Stimulated activated CD4-positive, alpha-beta T cell treated with anti-CD3 and anti-CD28 coated beads, Interleukin-1b, Interleukin-23, amount 100 ng/mL, for 24 hours (primary cell): Measurements from ENCODE around the gene DPP6.

Source experiments
- DNase-seq, 4 experiments: peaks; one replicate each; pipeline ENCODE4 v3.0.0-alpha.2; 2020; ENCODE audit warnings: low read depth in 4 of 4, low spot score in 1 of 4

DPP6 gene

DNA sequence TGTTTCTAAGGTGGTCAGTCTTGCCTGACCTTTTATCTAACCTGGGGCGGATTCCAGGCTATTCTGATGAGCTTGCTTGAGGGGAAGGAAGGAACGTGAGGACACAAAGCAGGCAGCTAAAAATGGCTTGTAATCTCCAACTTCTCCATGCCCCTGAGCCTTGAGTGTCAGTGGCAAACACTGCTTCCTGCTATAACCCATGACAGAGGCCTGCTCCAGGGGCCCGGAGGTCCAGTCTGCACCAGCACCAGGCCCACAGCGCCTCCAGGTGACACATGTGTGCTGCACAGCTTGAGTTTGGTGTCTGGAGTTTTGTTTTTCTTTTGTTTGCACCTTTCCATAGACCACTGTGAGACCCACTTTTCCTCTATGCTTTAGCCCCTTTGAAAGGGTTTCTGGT lies 742.8 kb downstream of the DPP6 start:
- DNase-seq: no peak

DNA sequence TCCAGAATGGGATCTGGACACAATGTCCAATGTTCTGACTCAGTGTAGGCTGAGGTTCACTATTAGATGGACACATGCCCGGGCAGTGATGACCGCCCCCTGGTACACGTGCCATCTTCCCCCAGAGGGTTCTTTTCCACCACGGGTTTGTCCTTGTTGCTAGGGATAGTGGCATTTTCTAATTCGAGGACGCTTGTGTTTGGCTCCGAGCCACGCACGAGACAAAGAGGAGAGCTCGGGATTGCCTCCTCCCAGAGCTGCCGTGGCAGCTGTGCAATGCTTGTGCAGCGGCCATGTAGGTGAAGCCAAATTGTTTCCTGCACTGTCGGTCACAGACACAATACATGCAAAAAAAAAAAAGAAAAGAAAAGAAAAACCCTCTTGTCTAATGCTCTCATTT lies 743.2 kb downstream of the DPP6 start:
- DNase-seq: no peak

DNA sequence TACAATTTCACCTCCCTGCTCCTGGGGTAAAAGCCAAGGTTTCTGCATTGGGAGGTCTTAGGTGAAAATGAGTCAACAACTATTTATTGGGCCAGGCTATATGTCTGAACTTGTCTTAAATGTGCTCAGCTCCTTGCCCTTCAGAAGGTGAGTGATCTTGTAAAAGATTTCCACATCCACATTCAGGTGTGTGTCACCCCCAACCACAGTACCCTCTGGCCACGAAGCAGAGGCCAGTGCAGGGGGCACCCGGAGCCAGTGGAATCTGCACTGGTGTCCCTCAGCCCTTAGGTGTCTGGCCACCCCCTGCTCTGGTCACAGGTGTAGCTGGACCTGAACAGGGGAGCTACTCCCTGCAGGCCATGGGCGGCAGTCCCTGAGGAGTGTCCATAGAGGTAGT lies 752.3 kb downstream of the DPP6 start:
- no peak for DNase-seq

DNA sequence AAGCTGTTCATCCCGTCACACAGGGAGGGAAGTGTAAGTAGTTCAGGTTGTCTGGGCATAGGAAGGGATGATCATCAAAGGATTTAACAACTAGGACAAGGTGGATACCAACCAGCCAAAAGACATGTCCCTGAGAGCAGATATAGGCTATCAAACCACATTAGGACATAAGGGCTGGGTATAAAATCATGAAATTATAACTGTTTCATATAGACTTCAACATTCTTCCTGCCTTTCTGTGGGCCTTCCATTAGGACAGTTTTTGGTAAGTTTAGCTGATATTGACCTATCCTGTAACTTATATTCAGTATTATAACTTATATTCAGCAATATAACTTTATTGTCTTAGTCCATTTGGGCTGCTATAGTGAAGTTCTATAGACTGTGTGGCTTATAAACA lies 759.8 kb downstream of the DPP6 start:
- DNase-seq: no peak

DNA sequence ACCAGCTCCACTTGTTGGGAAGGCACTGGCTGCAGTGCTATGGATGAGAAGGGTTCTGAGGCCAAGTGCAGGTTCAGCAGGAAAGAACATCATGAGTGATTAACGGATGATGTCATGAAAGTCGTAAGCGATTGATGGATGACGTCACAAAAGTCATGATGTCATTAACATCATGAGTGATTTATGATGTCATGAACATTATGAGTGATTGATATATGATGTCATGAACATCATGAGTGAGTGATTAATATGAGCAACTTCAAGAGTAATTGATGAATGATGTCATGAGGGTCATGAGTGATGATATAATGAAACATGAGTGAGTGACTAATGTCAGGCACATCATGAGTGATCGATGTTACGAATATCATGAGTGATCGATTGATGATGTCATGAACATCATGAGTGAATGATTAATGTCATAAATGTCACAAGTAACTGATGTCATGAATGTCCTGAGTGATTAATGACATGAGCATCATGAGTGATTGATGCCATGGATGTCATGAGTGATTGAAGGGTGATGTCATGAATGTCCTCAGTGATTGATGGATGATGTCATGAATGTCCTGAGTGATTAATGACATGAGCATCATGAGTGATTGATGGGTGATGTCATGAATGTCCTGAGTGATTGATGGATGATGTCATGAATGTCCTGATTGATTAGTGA lies 765.2 kb downstream of the DPP6 start:
- DNase-seq: no peak

DNA sequence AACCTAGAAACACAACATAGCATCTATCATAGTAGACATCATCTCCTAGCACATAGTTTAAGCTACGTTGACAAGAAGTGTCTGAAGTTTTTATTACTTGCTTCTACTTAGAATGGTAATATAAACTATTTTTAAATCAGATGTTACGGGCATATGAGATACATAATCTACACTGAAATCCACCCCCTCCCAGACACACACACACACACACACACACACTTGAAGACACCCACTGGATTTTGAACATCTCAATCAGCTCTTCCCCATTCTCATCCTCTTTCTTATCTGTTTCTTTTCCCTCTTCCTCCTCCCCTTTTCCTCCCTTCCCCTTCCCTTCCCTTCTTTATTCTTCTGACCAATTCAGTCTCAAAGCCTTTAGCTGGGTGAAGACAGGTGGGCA lies 774.8 kb downstream of the DPP6 start:
- DNase-seq: no peak

DNA sequence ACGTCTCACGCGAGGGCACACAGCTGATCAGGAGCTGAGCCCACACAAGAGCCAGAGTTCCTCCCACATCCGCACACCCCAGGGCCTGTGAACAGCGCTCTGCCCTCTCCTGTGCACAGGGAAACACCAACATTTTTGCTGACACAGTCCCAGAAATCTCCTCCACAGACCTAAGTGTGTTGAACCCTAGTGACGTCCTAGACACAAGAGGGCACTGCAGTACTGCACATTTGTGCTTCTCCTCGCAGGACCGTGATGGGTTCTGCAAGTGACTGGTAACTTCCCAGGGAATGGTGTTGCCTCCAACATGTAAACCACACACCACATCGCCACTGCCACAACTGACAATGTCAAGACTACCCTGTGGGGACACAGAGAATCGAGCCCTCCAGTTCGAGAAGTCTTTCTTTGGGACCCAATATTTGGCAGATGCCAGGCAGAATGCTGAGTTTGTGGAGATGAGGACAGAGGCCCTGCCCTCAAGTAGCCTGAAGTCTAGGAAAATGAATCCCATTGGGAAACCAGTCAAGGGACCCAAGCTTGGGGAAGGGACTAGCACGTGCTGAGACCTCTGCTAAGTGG lies 780.5 kb downstream of the DPP6 start:
- no peak for DNase-seq

DNA sequence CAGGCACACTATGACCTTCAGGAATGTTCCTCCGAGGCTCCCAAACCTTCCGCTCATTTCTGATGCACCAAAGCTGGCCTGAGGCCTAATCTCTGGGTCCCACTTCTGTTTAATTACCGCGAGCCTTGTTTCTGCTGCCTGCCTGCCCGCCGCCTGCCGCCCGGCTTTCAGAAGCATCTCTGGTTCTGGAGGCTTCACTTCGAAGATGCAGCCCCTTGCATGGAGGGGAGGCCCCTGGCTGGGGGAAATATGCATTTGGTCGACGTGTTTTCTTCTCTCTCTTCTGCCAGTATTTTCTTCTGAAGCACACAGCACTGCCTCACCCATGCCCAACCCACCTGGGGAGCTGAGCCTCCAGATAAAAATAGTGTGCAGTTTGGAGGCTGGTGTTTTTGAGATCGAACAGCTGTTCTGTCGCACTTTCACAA lies 783.8 kb downstream of the DPP6 start:
- no peak for DNase-seq

DNA sequence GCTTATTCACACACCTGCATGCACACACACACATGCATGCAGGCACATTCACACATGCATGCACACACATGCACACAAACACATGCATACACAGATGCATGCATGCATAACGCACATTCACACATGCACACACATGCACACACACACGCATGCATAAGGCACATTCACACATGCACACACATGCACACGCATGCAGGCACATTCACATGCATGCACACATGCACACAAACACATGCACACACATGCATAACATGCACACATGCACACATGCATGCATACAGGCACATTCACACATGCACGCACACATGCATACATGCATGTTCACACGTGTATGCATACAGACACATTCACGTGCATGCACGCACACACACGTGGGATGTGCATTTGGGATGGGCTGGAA lies 784.9 kb downstream of the DPP6 start:
- no peak for DNase-seq

DNA sequence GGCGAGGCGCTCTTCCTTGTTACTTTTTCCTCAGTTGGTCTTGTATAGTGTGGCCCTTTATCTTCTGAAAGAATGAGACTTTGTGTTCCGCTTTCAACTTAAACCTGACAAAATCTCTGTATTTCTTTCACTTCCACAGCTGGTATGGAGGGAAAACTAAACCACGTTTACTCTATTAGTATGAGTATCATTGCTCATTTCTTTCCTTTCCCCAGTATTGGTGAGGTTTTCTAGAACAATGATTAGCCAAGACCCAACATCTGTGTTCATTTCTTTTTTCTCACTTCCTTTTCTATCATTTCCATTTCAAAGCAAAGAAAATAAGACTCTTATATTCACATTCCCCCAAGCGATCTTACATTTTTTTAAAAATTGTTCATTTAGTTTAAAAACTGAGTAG lies 785.4 kb downstream of the DPP6 start:
- DNase-seq: no peak

DNA sequence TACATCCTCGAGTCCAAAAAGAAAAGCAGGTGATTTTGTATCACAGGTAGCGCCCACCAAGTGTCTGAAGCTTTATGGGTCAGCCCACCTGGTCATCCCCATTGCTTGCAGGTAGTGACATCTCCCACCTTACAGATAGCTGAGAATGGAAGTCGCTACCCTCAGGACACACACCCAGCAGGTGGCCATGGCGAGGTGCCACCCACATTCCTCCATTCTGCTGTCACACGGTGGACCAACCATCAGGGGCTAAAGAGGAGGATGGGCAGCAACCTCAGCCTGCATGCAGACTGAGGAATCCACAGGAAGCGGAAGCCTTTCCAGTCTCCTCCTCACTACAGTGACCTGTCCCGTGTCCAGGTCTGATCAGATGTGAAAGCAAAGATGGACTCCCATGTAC lies 787.9 kb downstream of the DPP6 start:
- DNase-seq: no peak

DNA sequence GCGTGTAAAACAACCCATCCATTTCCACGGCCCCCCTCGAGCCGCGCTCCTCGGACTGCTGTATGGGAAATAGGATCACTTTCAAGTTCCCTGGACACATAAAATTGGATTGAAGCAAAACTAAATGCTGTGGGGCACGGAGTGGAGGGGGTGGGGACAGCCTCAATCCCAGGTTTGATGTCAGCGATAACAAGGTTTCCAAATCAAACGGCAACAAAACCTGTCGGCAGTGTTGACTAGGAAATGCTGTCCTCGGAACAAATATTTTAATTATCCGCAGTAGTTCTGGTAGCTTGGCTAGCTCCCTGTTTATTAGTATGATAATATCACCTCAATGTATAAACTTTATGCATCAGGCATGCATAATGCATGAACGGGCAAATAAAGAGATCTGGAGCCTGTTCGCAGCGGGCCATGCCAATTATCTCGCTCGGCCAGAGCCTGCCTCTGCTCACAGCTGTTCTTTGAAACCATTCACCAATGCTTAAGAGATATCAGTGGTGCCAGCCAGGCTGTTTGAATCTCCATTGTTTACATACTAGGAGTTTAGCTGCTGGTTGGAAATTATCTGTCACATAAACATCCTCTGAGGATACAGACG lies 789.6 kb downstream of the DPP6 start:
- no peak for DNase-seq

DNA sequence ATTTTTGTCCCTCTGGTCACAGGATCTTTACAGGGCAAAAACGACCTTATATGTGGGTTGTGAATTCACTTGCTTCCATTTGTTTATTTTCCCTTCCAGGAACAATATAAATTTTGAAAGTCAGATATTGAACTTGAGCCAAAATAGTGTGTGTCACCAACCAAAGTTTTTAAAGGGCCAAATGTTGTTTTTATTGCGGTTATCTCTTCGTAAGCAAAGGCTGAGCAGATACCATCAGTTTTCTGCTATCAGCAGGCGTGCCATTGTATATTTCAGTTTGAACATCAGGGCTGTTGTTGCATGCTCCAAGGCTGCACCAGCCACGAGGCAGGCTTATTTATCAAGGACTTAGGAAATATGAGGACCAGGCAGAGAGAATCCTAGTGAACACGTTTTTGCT lies 790.4 kb downstream of the DPP6 start:
- no peak for DNase-seq

DNA sequence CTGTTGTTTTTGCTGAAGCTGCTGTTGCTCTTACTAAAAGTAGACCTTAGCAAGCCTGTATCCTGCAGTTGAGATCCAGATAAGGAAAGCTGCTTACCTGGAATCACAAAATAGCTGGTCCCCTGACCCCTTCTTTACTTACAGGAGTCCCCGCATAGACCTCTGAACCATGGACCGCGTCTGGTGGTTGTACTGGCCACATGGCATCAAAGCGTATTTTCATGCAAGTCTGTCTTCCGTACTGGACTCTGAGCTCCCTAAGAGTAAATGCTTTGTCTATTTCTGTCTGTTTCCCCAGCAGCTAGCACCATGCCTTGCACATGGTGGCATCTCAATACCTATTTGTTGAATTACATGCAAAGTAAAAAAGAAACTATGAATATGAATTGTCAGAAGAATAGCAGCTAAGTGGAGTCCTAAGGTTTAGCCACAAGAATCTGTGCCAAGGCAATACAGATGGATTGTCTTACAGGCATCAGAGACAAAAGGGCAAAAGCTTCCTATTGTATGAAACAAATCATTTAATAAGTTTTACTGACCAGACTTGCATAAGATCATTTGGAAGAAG lies 791.6 kb downstream of the DPP6 start:
- no peak for DNase-seq

DNA sequence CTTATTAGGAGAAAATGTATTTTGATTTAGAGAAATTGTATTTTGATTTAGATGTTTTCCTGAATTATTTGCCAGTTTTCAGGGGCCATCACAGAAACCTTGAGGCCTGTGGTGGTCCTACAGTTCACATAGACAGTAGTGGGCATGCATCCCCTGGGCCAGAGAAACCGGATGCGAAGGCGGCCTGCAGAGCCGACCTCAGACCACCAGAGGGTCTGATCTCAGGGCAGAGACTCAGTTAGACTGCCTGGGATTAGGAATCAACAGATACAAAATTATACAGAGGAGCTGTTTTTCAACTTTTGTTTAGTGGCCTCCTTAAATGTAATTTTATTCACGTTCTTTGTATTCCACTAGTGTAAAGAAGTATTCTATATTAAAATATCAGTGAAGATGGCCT lies 792.3 kb downstream of the DPP6 start:
- DNase-seq: no peak

DNA sequence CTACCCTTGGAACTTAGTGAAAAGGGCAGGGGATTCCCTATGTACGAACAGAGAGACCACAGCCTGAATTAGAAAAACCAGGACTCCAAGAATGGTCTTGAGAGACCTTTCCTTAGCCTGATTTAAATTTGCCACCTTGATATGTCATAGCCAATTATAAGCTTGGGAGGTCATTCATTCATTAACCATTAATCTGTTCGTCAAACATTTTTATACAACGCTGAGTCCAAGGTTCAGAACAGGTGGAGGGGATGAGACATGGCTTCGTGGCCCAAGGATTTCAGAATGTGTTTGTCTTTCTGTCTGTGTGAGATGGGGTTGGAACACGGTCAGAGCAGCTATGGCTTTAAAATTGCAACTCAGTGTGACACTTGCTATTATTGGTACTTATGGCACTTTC lies 792.8 kb downstream of the DPP6 start:
- DNase-seq: no peak

DNA sequence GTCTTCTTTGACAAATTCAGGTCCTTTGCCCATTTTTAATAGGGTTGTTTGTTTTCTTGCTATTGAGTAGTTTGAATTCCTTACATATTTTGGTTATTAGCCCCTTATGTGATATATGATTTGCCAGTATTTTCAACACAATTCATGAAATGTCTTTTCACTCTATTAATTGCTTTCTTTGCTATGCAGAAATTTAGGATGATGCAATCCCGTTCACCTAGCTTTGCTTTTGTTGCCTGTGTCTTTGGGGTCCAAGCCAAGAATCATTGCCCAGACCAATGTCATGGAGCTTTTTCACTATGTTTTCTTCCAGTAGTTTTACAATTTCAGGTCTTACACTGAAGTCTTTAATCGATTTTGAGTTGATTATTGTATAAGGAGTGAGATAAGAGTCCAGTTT lies 796.3 kb downstream of the DPP6 start:
- DNase-seq: no peak

DNA sequence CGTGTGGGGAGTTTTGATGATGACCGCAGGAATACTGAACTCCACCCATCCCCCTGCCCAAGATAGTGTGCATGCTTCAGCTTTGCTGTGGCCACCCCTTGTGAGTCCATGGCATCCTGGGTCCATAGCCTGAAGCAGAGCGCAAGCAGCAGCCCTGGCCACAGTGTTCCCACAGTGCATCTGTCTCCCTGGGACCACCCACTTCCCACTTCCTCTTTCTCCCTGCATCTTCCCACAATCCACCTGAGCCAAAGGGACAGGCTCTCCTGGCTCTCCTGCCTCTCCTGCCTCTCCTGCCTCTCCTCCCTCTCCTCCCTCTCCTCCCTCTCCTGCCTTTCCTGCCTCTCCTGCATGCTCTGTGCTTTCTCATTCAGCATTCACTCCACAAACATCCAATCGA lies 800.0 kb downstream of the DPP6 start:
- DNase-seq: no peak

DNA sequence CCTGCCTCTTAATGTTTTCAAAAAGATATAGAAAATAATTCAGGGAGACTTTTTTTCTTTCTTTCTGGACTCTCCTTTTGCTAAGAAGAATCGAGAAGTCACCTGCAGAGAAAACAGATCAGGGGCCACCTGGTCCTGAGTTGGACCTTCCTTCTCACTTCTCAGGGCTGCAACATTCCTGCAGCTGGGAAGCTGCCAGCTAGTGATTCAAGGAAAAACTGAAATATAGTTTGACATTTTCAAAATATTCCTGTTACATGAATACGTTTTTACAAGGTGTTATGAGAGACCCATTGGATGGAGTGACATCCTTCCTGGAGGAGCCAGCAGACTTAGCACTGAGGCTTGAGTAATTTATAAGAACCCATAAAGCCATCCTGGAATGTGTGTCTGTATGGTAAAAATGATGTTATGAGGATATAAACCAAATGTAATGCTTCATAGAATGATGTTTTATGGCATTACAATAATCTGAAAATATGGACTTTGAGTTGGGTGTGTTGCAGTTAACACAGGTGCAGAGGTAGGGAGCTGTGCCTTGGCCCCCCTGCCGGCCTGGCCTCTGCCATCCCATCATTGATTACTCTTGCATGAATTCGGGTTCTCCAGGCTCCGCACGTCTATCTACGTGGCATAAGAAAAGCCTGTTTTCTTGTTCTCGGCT lies 801.0 kb downstream of the DPP6 start:
- DNase-seq: no peak

DNA sequence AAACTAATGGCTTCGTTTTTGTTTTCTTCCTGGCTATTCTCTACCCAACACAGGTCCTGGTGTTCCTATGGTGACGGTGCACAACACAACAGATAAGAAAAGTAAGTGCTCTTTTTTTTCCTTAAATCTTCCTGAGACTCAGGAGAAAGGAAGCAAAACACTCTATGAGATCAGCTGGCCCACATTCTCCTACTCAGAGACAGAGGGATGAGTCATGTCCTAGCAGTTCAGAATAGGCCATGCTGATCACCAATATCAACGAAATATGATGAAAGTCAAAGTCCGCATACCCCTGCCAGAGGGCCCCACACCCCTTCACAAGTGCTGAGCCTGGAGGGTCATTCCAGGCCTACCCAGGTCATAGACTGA lies 801.5 kb downstream of the DPP6 start:
- DNase-seq: no peak

DNA sequence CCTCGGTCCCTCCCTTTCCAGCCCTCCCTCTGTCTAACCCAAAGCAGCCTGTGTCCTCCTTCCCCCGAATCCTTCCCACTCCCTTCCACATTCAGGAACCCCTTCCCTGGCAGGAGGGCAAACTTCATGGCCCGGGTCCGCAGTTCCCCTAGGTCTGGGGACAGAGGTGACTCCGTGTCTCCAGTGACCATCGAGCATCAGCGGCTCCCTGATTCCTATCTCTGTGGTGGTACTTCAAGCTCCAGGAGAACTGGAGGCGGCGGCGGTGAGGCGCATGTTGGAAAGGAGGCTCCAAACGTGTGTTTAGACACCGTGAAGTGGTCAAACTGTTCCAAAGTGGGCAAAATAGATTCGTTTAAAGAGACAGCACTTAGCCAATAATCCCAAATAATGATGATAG lies 802.6 kb downstream of the DPP6 start:
- no peak for DNase-seq

DNA sequence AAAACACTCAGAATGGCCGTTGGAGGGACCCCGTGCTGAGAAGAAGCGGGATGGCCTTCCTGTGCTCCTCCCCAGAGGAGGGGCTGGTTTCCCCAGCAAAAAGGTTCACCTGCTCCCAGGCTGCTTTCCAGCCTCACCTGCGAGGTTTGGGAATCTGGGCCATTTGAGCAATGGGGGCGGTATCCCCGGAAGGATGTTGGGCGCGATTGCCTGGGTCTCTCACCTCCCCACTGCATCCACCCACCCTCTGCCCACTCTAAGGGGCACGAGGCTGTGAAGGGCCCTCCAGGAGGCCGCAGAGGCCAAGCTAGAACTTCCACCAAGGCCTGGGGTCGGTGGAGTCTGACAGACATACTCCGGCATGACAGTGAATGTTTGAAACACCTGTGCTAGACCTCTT lies 803.2 kb downstream of the DPP6 start:
- no peak for DNase-seq
